Chondrocyte (in vitro differentiated cells): ENCODE measurements around the gene TENM3. TPM values are rescaled to one million over a fixed set of nuclear protein-coding genes. Genes with fewer than 3 reads are reported as not detected.
A peak's percentile ranks its signal among the peaks of the same experiment; 100 is the strongest.

Experiments
- DNase-seq: peaks from one replicate; pipeline ENCODE4 v3.0.0; 2021; ENCODE audit warnings: mixed read lengths, low spot score
- H3K27ac Mint-ChIP-seq: one replicate; pipeline ENCODE4 v1.8.0; 2021; ENCODE audit warnings: mild to moderate bottlenecking, moderate library complexity, mixed read lengths; ENCODE audit not compliant: unreplicated experiment
- H3K27me3 Mint-ChIP-seq: 2 replicates; pipeline ENCODE4 v1.8.0; 2021; ENCODE audit warnings: low read depth, mixed read lengths
- H3K36me3 Mint-ChIP-seq: 2 replicates; pipeline ENCODE4 v1.8.0; 2021; ENCODE audit warnings: low read depth, mixed read lengths
- H3K4me1 Mint-ChIP-seq: 2 replicates; pipeline ENCODE4 v1.8.0; 2021; ENCODE audit warnings: low read depth, mild to moderate bottlenecking, mixed read lengths
- H3K4me3 Mint-ChIP-seq: one replicate; pipeline ENCODE4 v1.8.0; 2021; ENCODE audit warnings: mild to moderate bottlenecking, moderate library complexity, mixed read lengths; ENCODE audit not compliant: unreplicated experiment
- H3K9me3 Mint-ChIP-seq: 2 replicates; pipeline ENCODE4 v1.8.0; 2021; ENCODE audit warnings: low read depth, mixed read lengths
- CTCF ChIP-seq: fragments of 200-600 bp; sonication (generic); IDR thresholded peaks from 2 replicates; pipeline ENCODE4 v1.5.0; 2021; ENCODE audit warnings: antibody characterized with exemption, mild to moderate bottlenecking, moderate library complexity
- total RNA-seq: library from RNA; stranded (reverse); gene quantifications from 3 replicates; pipeline ENCODE4 v1.2.1, GENCODE V29; 2021

TENM3 gene
- total RNA-seq, 1 donor from 2014 or later = 87.6 TPM

GRCh38 chr4:182276210-182277109, 33.3 kb downstream of the TENM3 start:
- no peak for DNase-seq
- H3K9me3 Mint-ChIP-seq = no peaks in the 10 kb centered on the region
- peaks cover 28% of the 10 kb centered on the region for H3K4me1 Mint-ChIP-seq
- H3K4me3 Mint-ChIP-seq = no peak overlapping the region
- no peaks in the 10 kb centered on the region for H3K27me3 Mint-ChIP-seq
- TF ChIP-seq CTCF = no peak
- H3K36me3 Mint-ChIP-seq = peaks cover 9% of the 10 kb centered on the region
- no peak overlapping the region for H3K27ac Mint-ChIP-seq

GRCh38 chr4:182277377-182277776, 34.2 kb downstream of the TENM3 start:
- H3K4me1 Mint-ChIP-seq = peaks cover 28% of the 10 kb centered on the region
- H3K27ac Mint-ChIP-seq = no peak overlapping the region
- no peaks in the 10 kb centered on the region for H3K9me3 Mint-ChIP-seq
- no peak for DNase-seq
- H3K27me3 Mint-ChIP-seq = no peaks in the 10 kb centered on the region
- no peak overlapping the region for H3K4me3 Mint-ChIP-seq
- TF ChIP-seq CTCF = no peak
- peaks cover 4% of the 10 kb centered on the region for H3K36me3 Mint-ChIP-seq

GRCh38 chr4:182278729-182279128, 35.5 kb downstream of the TENM3 start:
- Mint-ChIP-seq H3K9me3 (no peaks in the 10 kb centered on the region), H3K27me3 (no peaks in the 10 kb centered on the region), H3K27ac (no peak overlapping the region), H3K4me1 (peaks cover 25% of the 10 kb centered on the region), H3K4me3 (no peak overlapping the region), H3K36me3 (no peaks in the 10 kb centered on the region)
- TF ChIP-seq CTCF = no peak
- no peak for DNase-seq

GRCh38 chr4:182280436-182281111, 37.4 kb downstream of the TENM3 start:
- H3K27me3 Mint-ChIP-seq = no peaks in the 10 kb centered on the region
- H3K9me3 Mint-ChIP-seq = no peaks in the 10 kb centered on the region
- H3K27ac Mint-ChIP-seq = peak overlapping the region; percentile 71

More at GRCh38 chr4:182280436-182281111, 37.4 kb downstream of the TENM3 start:
- Mint-ChIP-seq H3K36me3 (no peaks in the 10 kb centered on the region), H3K4me1 (peaks cover 22% of the 10 kb centered on the region), H3K4me3 (no peak overlapping the region)
- no peak for TF ChIP-seq CTCF
- no peak for DNase-seq
